Type B pancreatic cell (in vitro differentiated cells): ENCODE measurements around the gene C1orf116. TPM values are rescaled to one million over a fixed set of nuclear protein-coding genes. Genes with fewer than 3 reads are reported as not detected.
A peak's percentile ranks its signal among the peaks of the same experiment; 100 is the strongest.

Experiments used
- DNase-seq: peaks from one replicate; pipeline ENCODE4 v3.0.0; 2021; ENCODE audit warnings: mixed read lengths; ENCODE audit not compliant: unreplicated experiment; ENCODE audit errors: extremely low spot score
- H3K27ac Mint-ChIP-seq: 2 replicates; pipeline ENCODE4 v1.8.0; 2021; ENCODE audit warnings: mild to moderate bottlenecking, mixed read lengths
- H3K27me3 Mint-ChIP-seq: 2 replicates; pipeline ENCODE4 v1.8.0; 2021; ENCODE audit warnings: mixed read lengths
- H3K36me3 Mint-ChIP-seq: 2 replicates; pipeline ENCODE4 v1.8.0; 2021; ENCODE audit warnings: mixed read lengths
- H3K4me1 Mint-ChIP-seq: one replicate; pipeline ENCODE4 v1.8.0; 2021; ENCODE audit warnings: mixed read lengths; ENCODE audit not compliant: unreplicated experiment
- H3K4me3 Mint-ChIP-seq: 2 replicates; pipeline ENCODE4 v1.8.0; 2021; ENCODE audit warnings: mild to moderate bottlenecking, mixed read lengths
- H3K9me3 Mint-ChIP-seq: 2 replicates; pipeline ENCODE4 v1.8.0; 2021; ENCODE audit warnings: mixed read lengths
- CTCF ChIP-seq: fragments of 200-600 bp; sonication (generic); conservative IDR thresholded peaks from 2 replicates; pipeline ENCODE4 v1.5.0; 2021; ENCODE audit warnings: antibody characterized with exemption, mild to moderate bottlenecking
- total RNA-seq: library from RNA; stranded (reverse); gene quantifications from 2 replicates; pipeline ENCODE4 v1.2.1, GENCODE V29; 2021; ENCODE audit warnings: low replicate concordance

Gene C1orf116
- total RNA-seq, 1 donor from 2014 or later, result 50.4 TPM

DNA sequence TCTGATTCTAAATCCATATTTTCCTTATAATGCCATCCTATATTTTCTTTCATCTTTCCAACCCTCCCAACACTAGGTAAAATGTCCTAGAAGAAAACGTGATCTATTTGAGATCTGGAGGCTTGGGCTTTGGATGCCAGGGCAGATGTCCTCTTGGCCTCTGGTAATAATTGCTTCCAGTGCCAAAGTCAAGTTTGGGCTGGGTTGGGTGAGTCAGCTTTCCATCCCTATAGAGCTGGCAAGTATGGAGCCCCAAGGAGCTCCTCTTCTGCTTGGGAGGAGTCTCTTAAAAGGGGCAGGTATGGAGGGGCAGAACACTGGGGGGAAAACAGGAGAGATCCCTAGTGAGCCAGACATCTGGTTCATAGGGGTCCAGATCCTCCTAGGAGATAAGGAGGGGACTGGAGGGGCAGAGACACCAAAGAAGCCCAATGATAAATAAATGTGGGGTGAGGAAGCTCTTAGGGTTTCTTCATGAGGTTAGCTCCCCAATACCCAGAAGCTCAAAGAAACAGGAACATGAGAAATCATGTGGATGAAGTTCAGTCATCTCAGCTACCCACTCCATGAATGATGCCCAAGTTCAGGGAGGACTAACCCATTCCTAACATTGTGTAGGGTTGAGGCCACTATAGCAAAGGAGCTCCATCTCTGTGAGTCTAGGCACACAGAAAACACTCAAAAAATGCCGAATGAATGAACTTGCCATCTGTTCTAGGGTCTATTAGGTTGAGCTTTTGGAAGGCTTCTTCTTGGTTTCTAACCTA is 3.5 kb downstream of the C1orf116 start:
- Mint-ChIP-seq H3K4me3 (peak overlapping the region; percentile 95), H3K27ac (peak overlapping the region; percentile 100), H3K27me3 (peaks cover 25% of the 10 kb centered on the region), H3K4me1 (peaks cover 36% of the 10 kb centered on the region), H3K9me3 (no peaks in the 10 kb centered on the region), H3K36me3 (peaks cover 16% of the 10 kb centered on the region)
- no peak for TF ChIP-seq CTCF
- no peak for DNase-seq

- Mint-ChIP-seq H3K4me3 (peak overlapping the region; percentile 95), H3K27me3 (peaks cover 22% of the 10 kb centered on the region), H3K9me3 (no peaks in the 10 kb centered on the region), H3K4me1 (peaks cover 40% of the 10 kb centered on the region), H3K27ac (peak overlapping the region; percentile 100), H3K36me3 (peaks cover 16% of the 10 kb centered on the region)
- no peak for TF ChIP-seq CTCF
- DNase-seq, result no peak
Observed at GRCh38 chr1:207027921-207028320, 4.6 kb downstream of the C1orf116 start.

DNA sequence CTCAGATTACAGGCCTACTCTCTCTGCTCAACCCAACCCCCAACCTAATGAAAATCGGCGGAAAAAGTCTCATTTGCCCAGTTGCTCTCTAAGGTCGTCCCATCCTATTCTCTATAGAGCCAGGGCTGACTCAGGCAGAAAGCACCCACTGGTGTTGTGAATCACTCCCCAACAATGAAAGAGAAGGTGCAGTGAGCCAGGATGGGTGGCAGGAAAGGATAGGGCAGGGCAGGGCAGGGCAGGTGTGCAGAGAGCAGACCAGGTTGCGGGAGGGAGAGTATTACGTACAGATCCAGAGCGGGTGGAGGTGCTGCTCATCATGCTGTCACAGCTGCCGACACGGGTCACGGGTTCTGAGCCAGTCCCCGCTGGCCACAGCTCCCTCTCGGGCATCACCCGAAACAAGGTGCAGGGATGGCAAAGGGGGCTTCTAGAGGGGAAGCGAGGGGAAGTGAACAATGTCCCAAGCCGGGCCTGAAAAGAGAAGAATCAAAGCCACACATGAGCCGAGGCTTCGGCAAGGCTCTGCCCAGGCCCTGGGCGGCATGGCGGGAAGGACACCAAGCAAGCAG is 5.3 kb downstream of the C1orf116 start:
- Mint-ChIP-seq H3K36me3 (peaks cover 12% of the 10 kb centered on the region), H3K4me3 (peak overlapping the region; percentile 95), H3K27me3 (peaks cover 22% of the 10 kb centered on the region), H3K9me3 (no peaks in the 10 kb centered on the region), H3K4me1 (peaks cover 35% of the 10 kb centered on the region), H3K27ac (peak overlapping the region; percentile 100)
- no peak for TF ChIP-seq CTCF
- DNase-seq, result no peak

DNA sequence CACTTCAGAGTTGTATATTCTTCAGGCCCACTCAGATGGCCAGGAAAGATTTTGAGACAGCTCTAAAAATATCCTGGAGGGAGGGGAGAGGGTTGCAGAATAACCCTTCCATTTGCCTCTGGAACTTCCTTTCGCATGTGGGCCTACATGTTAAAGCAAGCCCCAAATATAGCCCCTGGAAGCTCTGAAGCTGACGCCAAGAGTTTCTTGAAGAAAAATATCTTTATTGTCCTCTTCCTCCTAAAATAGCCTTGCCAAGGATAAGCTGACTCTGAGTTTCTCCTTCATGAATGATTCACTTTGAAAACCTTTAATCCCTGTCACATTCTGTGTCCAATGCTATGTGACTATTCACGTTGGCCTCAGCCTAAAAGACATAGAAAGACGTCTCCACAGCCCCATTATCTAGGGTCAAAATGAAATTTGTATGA is 6.4 kb downstream of the C1orf116 start:
- Mint-ChIP-seq H3K4me1 (peaks cover 39% of the 10 kb centered on the region), H3K4me3 (peak overlapping the region; percentile 95), H3K36me3 (peaks cover 12% of the 10 kb centered on the region), H3K27ac (peak overlapping the region; percentile 100), H3K9me3 (no peaks in the 10 kb centered on the region), H3K27me3 (peaks cover 11% of the 10 kb centered on the region)
- no peak for TF ChIP-seq CTCF
- DNase-seq, result no peak

DNA sequence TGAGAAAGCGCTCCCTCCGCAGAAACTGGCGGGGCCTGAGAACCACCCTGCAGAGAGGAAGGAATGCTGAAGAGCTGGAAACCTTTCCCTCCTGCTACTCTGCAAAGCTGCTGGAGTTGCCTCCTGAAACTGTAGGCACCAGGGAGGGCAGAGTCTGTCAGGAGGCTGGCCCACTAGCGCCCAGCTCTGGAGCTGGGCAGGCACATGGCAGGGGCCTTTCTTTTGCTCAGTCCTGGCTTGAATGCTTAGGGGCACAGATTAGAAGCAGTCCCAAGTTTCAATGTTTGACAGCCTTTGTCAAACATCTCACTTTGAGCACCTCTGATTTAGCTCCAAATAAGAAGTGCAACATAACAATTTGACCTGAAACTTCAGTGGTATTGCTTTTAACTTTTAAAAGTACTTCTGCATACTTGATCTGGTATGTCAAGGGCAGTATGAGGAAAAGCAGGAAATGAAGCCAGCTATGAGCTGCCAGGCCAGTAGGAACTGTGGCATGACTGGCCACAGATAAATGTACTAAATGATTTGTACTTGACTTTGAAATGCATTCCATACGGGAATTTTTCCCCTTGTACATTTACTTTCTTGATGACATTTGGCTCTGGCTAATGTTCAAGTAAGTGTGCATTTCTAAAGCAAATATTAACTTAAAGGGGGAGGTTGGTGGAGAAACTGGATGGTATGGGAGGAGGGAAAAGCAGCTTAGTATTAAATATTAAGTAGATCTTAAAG is 7.2 kb downstream of the C1orf116 start:
- peaks cover 7% of the 10 kb centered on the region for H3K27me3 Mint-ChIP-seq
- H3K27ac Mint-ChIP-seq, result peak overlapping the region; percentile 100
- H3K4me1 Mint-ChIP-seq, result peaks cover 43% of the 10 kb centered on the region
- no peak for TF ChIP-seq CTCF
- peak overlapping the region; percentile 73 for H3K4me3 Mint-ChIP-seq
- H3K9me3 Mint-ChIP-seq, result no peaks in the 10 kb centered on the region
- DNase-seq, result no peak
- H3K36me3 Mint-ChIP-seq, result peaks cover 12% of the 10 kb centered on the region
